ENCODE measurements around the gene ZNF729. TPM values are rescaled to one million over a fixed set of nuclear protein-coding genes. Genes with fewer than 3 reads are reported as not detected.

The ZNF729 gene
- total RNA-seq, 1 donor from 2014 or later, result not detected

GRCh38 chr19:22332924-22333323, 46.7 kb downstream of the ZNF729 start:
- no peak for DNase-seq
- H3K36me3 ChIP-seq, result no peaks in the 10 kb centered on the region
- no peak overlapping the region for H3K27ac ChIP-seq
- H3K9me3 ChIP-seq, result peaks cover 8% of the 10 kb centered on the region
- ATAC-seq, result no peak
- intact Hi-C loops (cut with DNase I), result no loop called here
- no peaks in the 10 kb centered on the region for H3K4me1 ChIP-seq
- no peaks in the 10 kb centered on the region for H3K27me3 ChIP-seq (ENCODE audit: low read depth)
- no peak overlapping the region for H3K4me3 ChIP-seq
- no peak for TF ChIP-seq CTCF (IDR thresholded peaks at IDR 0.05)

GRCh38 chr19:22335716-22336115, 49.5 kb downstream of the ZNF729 start:
- TF ChIP-seq CTCF (IDR thresholded peaks at IDR 0.05), result no peak
- Histone ChIP-seq H3K27ac (no peak overlapping the region), H3K4me3 (no peak overlapping the region), H3K36me3 (no peaks in the 10 kb centered on the region), H3K4me1 (no peaks in the 10 kb centered on the region), H3K27me3 (ENCODE audit: low read depth) (no peaks in the 10 kb centered on the region), H3K9me3 (peaks cover 8% of the 10 kb centered on the region)
- ATAC-seq (no peak), DNase-seq (no peak)
- intact Hi-C loops (cut with DNase I), result no loop called here

- Histone ChIP-seq H3K4me3 (no peak overlapping the region), H3K9me3 (peaks cover 7% of the 10 kb centered on the region), H3K4me1 (no peaks in the 10 kb centered on the region), H3K27me3 (ENCODE audit: low read depth) (no peaks in the 10 kb centered on the region), H3K27ac (no peak overlapping the region), H3K36me3 (no peaks in the 10 kb centered on the region)
- intact Hi-C loops (cut with DNase I), result no loop called here
- no peak for TF ChIP-seq CTCF (IDR thresholded peaks at IDR 0.05)
- ATAC-seq (no peak), DNase-seq (no peak)
Observed at GRCh38 chr19:22354665-22355064, 68.4 kb downstream of the ZNF729 start.

Other genes starting within 250 kb of the ZNF729 start
- 0.65 TPM for gene ZNF257, start 234.0 kb upstream of the ZNF729 start, total RNA-seq
- 0.44 TPM for gene ZNF676, start 89.5 kb upstream of the ZNF729 start, total RNA-seq
- gene ZNF98, start 135.9 kb downstream of the ZNF729 start, total RNA-seq, result not detected